Measurements from ENCODE around the gene TCF4.
A peak's percentile ranks its signal among the peaks of the same experiment; 100 is the strongest.

TCF4 gene

DNA sequence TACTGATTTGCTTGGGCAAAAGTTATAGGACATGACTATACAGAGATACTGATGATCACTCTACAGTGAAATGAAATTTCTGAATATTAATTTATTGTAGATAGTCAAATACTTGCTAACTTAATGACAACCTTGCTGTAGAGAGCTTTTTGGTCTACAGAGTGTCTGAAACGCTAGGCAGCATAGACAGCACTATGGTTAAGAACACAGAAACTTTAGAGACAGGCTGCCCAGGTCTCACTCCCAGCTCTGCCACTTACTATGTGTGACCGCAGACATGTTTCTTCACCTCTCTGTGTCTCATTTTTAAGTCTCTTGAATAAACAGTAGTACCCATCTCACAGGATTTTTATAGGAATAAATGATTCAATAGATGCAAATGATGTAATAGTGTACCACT is 247.0 kb downstream of the TCF4 start:
- Histone ChIP-seq H3K9me3 (ENCODE audit: control insufficient read depth, insufficient read depth, low read length) (no peaks in the 10 kb centered on the region), H3K4me1 (ENCODE audit: control insufficient read depth, low read length) (peaks cover 50% of the 10 kb centered on the region), H3K27ac (ENCODE audit: low read depth, low read length) (no peak overlapping the region)

DNA sequence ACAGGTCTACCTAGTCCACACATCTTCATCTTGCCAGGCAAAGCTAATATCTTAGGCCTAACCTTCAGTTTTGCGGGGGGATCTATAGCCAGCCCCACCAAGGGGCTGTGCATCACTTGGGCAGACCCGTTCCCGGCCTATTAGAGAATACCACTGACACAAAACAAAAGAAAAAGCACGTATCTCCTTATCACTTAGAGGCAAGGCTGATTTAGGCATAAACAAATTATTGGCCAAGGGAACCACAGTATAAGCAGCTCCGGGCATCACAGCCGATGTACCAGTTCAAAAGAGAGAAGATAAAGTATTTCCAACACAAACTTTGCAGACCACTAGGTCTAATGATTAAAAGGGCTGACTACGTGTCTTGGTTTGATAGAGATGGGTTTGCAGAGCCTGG is 248.0 kb downstream of the TCF4 start:
- H3K79me2 ChIP-seq (ENCODE audit: control insufficient read depth, low read length), result peaks cover 64% of the 10 kb centered on the region
- TF ChIP-seq EZH2phosphoT487 (IDR thresholded peaks at IDR 0.05; ENCODE audit: borderline replicate concordance, low read length), result no peak
- TF ChIP-seq, protein P1, sequence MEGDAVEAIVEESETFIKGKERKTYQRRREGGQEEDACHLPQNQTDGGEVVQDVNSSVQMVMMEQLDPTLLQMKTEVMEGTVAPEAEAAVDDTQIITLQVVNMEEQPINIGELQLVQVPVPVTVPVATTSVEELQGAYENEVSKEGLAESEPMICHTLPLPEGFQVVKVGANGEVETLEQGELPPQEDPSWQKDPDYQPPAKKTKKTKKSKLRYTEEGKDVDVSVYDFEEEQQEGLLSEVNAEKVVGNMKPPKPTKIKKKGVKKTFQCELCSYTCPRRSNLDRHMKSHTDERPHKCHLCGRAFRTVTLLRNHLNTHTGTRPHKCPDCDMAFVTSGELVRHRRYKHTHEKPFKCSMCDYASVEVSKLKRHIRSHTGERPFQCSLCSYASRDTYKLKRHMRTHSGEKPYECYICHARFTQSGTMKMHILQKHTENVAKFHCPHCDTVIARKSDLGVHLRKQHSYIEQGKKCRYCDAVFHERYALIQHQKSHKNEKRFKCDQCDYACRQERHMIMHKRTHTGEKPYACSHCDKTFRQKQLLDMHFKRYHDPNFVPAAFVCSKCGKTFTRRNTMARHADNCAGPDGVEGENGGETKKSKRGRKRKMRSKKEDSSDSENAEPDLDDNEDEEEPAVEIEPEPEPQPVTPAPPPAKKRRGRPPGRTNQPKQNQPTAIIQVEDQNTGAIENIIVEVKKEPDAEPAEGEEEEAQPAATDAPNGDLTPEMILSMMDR (IDR thresholded peaks at IDR 0.05; ENCODE audit: low read depth, low read length, poor library complexity, severe bottlenecking), result no peak
- peaks cover 49% of the 10 kb centered on the region for H3K4me1 ChIP-seq (ENCODE audit: control insufficient read depth, low read length)
- H3K4me3 ChIP-seq (ENCODE audit: low read length), result no peak overlapping the region
- no peaks in the 10 kb centered on the region for H3K9me3 ChIP-seq (ENCODE audit: control insufficient read depth, insufficient read depth, low read length)
- peaks cover 3% of the 10 kb centered on the region for H4K20me1 ChIP-seq (ENCODE audit: control insufficient read depth, insufficient read depth, low read depth, low read length)
- no peaks in the 10 kb centered on the region for H3K27me3 ChIP-seq (ENCODE audit: control insufficient read depth, low read length)
- no peaks in the 10 kb centered on the region for H3K9me2 ChIP-seq (replicated peaks; ENCODE audit: control insufficient read depth, low read length)
- H3K36me3 ChIP-seq (ENCODE audit: control insufficient read depth, low read length), result peaks cover 61% of the 10 kb centered on the region
- H3F3A ChIP-seq (ENCODE audit: control insufficient read depth, insufficient read depth), result peaks cover 11% of the 10 kb centered on the region
- H3K4me2 ChIP-seq (ENCODE audit: low read length), result no peak overlapping the region
- no peak overlapping the region for H3K27ac ChIP-seq (ENCODE audit: low read depth, low read length)

More for the DNA sequence above, 247.0 kb downstream of the TCF4 start:
- Histone ChIP-seq H3K36me3 (ENCODE audit: control insufficient read depth, low read length) (peaks cover 67% of the 10 kb centered on the region), H3K79me2 (ENCODE audit: control insufficient read depth, low read length) (peaks cover 62% of the 10 kb centered on the region), H3K27me3 (ENCODE audit: control insufficient read depth, low read length) (no peaks in the 10 kb centered on the region), H4K20me1 (ENCODE audit: control insufficient read depth, insufficient read depth, low read depth, low read length) (peaks cover 3% of the 10 kb centered on the region), H3K4me3 (ENCODE audit: low read length) (no peak overlapping the region), H3K9me2 (replicated peaks; ENCODE audit: control insufficient read depth, low read length) (no peaks in the 10 kb centered on the region), H3K4me2 (ENCODE audit: low read length) (no peak overlapping the region), H3F3A (ENCODE audit: control insufficient read depth, insufficient read depth) (peaks cover 14% of the 10 kb centered on the region)
- TF ChIP-seq, protein P1 (IDR thresholded peaks at IDR 0.05; ENCODE audit: low read depth, low read length, poor library complexity, severe bottlenecking), result no peak
- no peak for TF ChIP-seq EZH2phosphoT487 (IDR thresholded peaks at IDR 0.05; ENCODE audit: borderline replicate concordance, low read length)

DNA sequence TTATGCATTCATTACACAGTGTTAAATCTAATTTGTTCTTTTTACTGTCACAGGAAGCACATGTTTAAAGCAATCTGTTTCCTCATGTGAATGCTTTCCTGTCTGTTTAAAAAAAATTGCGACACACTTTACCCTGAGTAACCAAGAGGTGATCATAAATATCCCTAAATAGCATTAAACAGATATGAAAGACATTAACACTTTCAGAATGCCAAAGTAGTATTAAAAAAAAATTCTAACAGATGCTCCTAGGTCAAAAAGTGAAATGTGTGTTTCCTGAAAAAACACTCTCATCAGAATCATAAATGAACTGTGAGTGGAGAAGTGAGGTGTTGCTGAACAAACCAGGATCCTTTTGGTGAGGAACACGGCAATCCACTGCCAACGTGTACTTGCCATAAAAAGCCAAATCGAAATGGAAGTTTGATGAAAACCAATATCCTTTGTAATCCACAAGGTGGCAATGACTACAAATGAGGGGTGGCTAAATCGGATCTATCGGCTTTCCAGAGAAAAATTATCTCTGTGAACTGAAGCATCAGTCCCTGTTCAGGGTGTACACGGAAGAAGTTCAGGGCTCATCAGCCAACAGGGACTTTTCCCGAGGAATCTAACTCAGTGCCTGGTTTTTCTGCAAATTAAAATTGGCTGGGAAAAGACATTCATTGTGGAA is 248.9 kb downstream of the TCF4 start:
- Histone ChIP-seq H3K9me2 (replicated peaks; ENCODE audit: control insufficient read depth, low read length) (no peaks in the 10 kb centered on the region), H3K4me3 (ENCODE audit: low read length) (0 out of 2 replicates have a peak overlapping the region, but pooled peaks have one; percentile 8), H3K27me3 (ENCODE audit: control insufficient read depth, low read length) (no peaks in the 10 kb centered on the region), H3F3A (ENCODE audit: control insufficient read depth, insufficient read depth) (peaks cover 9% of the 10 kb centered on the region), H3K36me3 (ENCODE audit: control insufficient read depth, low read length) (peaks cover 55% of the 10 kb centered on the region), H3K4me1 (ENCODE audit: control insufficient read depth, low read length) (peaks cover 44% of the 10 kb centered on the region), H3K4me2 (ENCODE audit: low read length) (peak overlapping the region; percentile 43), H3K9me3 (ENCODE audit: control insufficient read depth, insufficient read depth, low read length) (no peaks in the 10 kb centered on the region), H4K20me1 (ENCODE audit: control insufficient read depth, insufficient read depth, low read depth, low read length) (peaks cover 3% of the 10 kb centered on the region; the same call in 1 of the 2 replicates), H3K27ac (ENCODE audit: low read depth, low read length) (no peak overlapping the region), H3K79me2 (ENCODE audit: control insufficient read depth, low read length) (peaks cover 65% of the 10 kb centered on the region)
- TF ChIP-seq, protein P1 (IDR thresholded peaks at IDR 0.05; ENCODE audit: low read depth, low read length, poor library complexity, severe bottlenecking), result no peak
- TF ChIP-seq EZH2phosphoT487 (IDR thresholded peaks at IDR 0.05; ENCODE audit: borderline replicate concordance, low read length), result no peak

Measured in DOHH2 (cell line).